GM15510 (cell line): ENCODE measurements around the gene SETD1A.

Source experiments
- POLR2A ChIP-seq: IDR thresholded peaks from 3 replicates; pipeline ENCODE4 v1.6.1; 2011; ENCODE audit warnings: borderline replicate concordance; ENCODE audit not compliant: insufficient read length; ENCODE audit errors: extremely low read depth

The SETD1A gene

GRCh38 chr16:30957456-30958174, at the start of gene SETD1A:
TSS of gene SETD1A (plus strand) at chr16:30957754. CDS start at chr16:30958732, 978 bp downstream.
- TF ChIP-seq POLR2A, result peak; percentile 30

- TF ChIP-seq POLR2A, result no peak
These were observed 47.0 kb upstream of the SETD1A start for GRCh38 chr16:30910427-30911029.

GRCh38 chr16:30912794-30913412, 44.7 kb upstream of the SETD1A start:
- no peak for TF ChIP-seq POLR2A

- no peak for TF ChIP-seq POLR2A
These were observed 42.7 kb upstream of the SETD1A start for GRCh38 chr16:30914830-30915229.

GRCh38 chr16:30918614-30919013, 38.9 kb upstream of the SETD1A start:
- no peak for TF ChIP-seq POLR2A

- no peak for TF ChIP-seq POLR2A
These were observed 36.7 kb upstream of the SETD1A start for GRCh38 chr16:30920891-30921290.

- no peak for TF ChIP-seq POLR2A
These were observed 36.2 kb upstream of the SETD1A start for GRCh38 chr16:30921459-30921747.

GRCh38 chr16:30921748-30922419, 35.7 kb upstream of the SETD1A start:
- TF ChIP-seq POLR2A, result no peak

- no peak for TF ChIP-seq POLR2A
These were observed 35.1 kb upstream of the SETD1A start for GRCh38 chr16:30922420-30922959.

- peak; percentile 31 for TF ChIP-seq POLR2A
These were observed 34.5 kb upstream of the SETD1A start for GRCh38 chr16:30922960-30923535.

GRCh38 chr16:30923554-30924075, 33.9 kb upstream of the SETD1A start, which contains the start of gene FBXL19:
TSS of gene FBXL19 (plus strand) at chr16:30923572. CDS start at chr16:30925755, 2,183 bp downstream.
- peak; percentile 30 for TF ChIP-seq POLR2A

- TF ChIP-seq POLR2A, result no peak
These were observed 33.3 kb upstream of the SETD1A start for GRCh38 chr16:30924076-30924912.

- no peak for TF ChIP-seq POLR2A
These were observed 32.5 kb upstream of the SETD1A start for GRCh38 chr16:30924913-30925631.

GRCh38 chr16:30925632-30925987, 31.9 kb upstream of the SETD1A start:
- no peak for TF ChIP-seq POLR2A
